B cell (primary cell): Measurements from ENCODE around the gene CKMT2. TPM values are rescaled to one million over a fixed set of nuclear protein-coding genes. Genes with fewer than 3 reads are reported as not detected.

Source experiments
- ATAC-seq: fragments of 200-7000 bp; cut with Tn5 transposase; one replicate; pipeline ENCODE4 v1.10.0; 2021; ENCODE audit warnings: low read depth, mild to moderate bottlenecking, moderate number of reproducible peaks, moderate library complexity
- CTCF ChIA-PET: fragments of 350-600 bp; sonication (Branson Sonifier 250); formaldehyde crosslinking; loops from one replicate; lab custom pipeline; 2021; ENCODE audit warnings: antibody characterized with exemption, inconsistent platforms; lab: Charles Lee
- POLR2A ChIA-PET: fragments of 350-600 bp; sonication (Branson Sonifier 250); formaldehyde crosslinking; loops from one replicate; lab custom pipeline; 2021; ENCODE audit warnings: antibody characterized with exemption; lab: Charles Lee
- DNase-seq: peaks from one replicate; pipeline ENCODE4 v3.0.0; 2013
- H2AFZ ChIP-seq: 2 replicates; pipeline ENCODE4 v1.6.1; 2012; ENCODE audit warnings: mild to moderate bottlenecking, low read depth, low read length; ENCODE audit not compliant: insufficient read depth, poor library complexity, severe bottlenecking
- H3K27ac ChIP-seq, 2 donors: 1 replicate in 1 of 2; 2 replicates in 1 of 2; pipeline ENCODE4 v1.5.1; 2012 to 2013; ENCODE audit warnings: low read length in 2 of 2, mild to moderate bottlenecking in 2 of 2, moderate library complexity in 1 of 2
- H3K27me3 ChIP-seq, 4 experiments: fragments of 200-600 bp in 1 of 4; sonication (generic) in 1 of 4; replicated peaks in 1 of 4; 1 replicate in 2 of 4; 2 replicates in 2 of 4; pipeline versions ENCODE4 v1.6.1 to v1.7.0; 2013 to 2016; ENCODE audit warnings: low read length in 3 of 4, mild to moderate bottlenecking in 2 of 4, mixed read lengths in 1 of 4, moderate library complexity in 1 of 4; ENCODE audit not compliant: insufficient read depth in 4 of 4, control insufficient read depth in 3 of 4; ENCODE audit errors: control extremely low read depth in 1 of 4
- H3K36me3 ChIP-seq, 2 experiments: replicated peaks in 1 of 2; 1 replicate in 1 of 2; 2 replicates in 1 of 2; pipeline versions ENCODE4 v1.6.1 to v1.7.1; 2013; ENCODE audit warnings: low read length in 1 of 2; ENCODE audit not compliant: insufficient read depth in 2 of 2, control insufficient read depth in 1 of 2; ENCODE audit errors: control extremely low read depth in 1 of 2, extremely low read depth in 1 of 2
- H3K4me1 ChIP-seq, 2 donors: fragments of 200-600 bp in 1 of 2; sonication (generic) in 1 of 2; 1 replicate in 1 of 2; 2 replicates in 1 of 2; pipeline versions ENCODE4 v1.5.1 to v1.6.1; 2013 to 2017; ENCODE audit warnings: low read length in 2 of 2; ENCODE audit not compliant: control insufficient read depth in 2 of 2, insufficient read depth in 2 of 2
- H3K4me2 ChIP-seq: replicated peaks from 2 replicates; pipeline ENCODE3; 2012; ENCODE audit warnings: mild to moderate bottlenecking, low read depth, low read length; ENCODE audit not compliant: poor library complexity, severe bottlenecking
- H3K4me3 ChIP-seq, 5 experiments: fragments of 200-600 bp in 1 of 5; sonication (generic) in 1 of 5; 1 replicate in 3 of 5; 2 replicates in 2 of 5; pipeline versions ENCODE4 v1.5.1 to v1.7.0; 2011 to 2016; ENCODE audit warnings: low read length in 4 of 5, mild to moderate bottlenecking in 4 of 5, low read depth in 2 of 5, control low read depth in 1 of 5, moderate library complexity in 1 of 5; ENCODE audit not compliant: insufficient read depth in 1 of 5; ENCODE audit errors: control extremely low read depth in 1 of 5, extremely low read depth in 1 of 5
- H3K79me2 ChIP-seq: fragments of 200-600 bp; sonication (generic); one replicate; pipeline ENCODE4 v1.6.0; 2016; ENCODE audit warnings: low read length; ENCODE audit not compliant: control insufficient read depth, insufficient read depth
- H3K9ac ChIP-seq: fragments of 200-600 bp; sonication (generic); 2 replicates; pipeline ENCODE4 v1.6.1; 2017; ENCODE audit warnings: mild to moderate bottlenecking, low read length, moderate library complexity
- H3K9me3 ChIP-seq, 3 donors: one replicate each; pipeline versions ENCODE4 v1.6.1 to v1.7.1; 2013; ENCODE audit warnings: low read length in 2 of 3; ENCODE audit not compliant: control insufficient read depth in 2 of 3, insufficient read depth in 1 of 3; ENCODE audit errors: control extremely low read depth in 1 of 3
- H4K20me1 ChIP-seq: 2 replicates; pipeline ENCODE4 v1.6.0; 2012; ENCODE audit warnings: mild to moderate bottlenecking, low read length; ENCODE audit not compliant: insufficient read depth, control insufficient read depth, poor library complexity, severe bottlenecking
- H3K27ac Mint-ChIP-seq: one replicate; pipeline ENCODE4 v1.8.0; 2021; ENCODE audit warnings: mixed read lengths
- H3K27me3 Mint-ChIP-seq: one replicate; pipeline ENCODE4 v1.8.0; 2021; ENCODE audit warnings: mixed read lengths
- H3K4me1 Mint-ChIP-seq: one replicate; pipeline ENCODE4 v1.8.0; 2021; ENCODE audit warnings: mixed read lengths
- H3K4me3 Mint-ChIP-seq: one replicate; pipeline ENCODE4 v1.8.0; 2021; ENCODE audit warnings: mixed read lengths
- H3K9me3 Mint-ChIP-seq: one replicate; pipeline ENCODE4 v1.8.0; 2022; ENCODE audit warnings: mixed read lengths; ENCODE audit not compliant: insufficient read depth
- EZH2 ChIP-seq: IDR thresholded peaks from 2 replicates; pipeline ENCODE4 v1.6.1; 2012; ENCODE audit warnings: borderline replicate concordance, low read depth, mild to moderate bottlenecking, moderate library complexity, low read length; ENCODE audit not compliant: insufficient read depth, poor library complexity, severe bottlenecking
- WGBS: methylation state at CpG from one replicate; pipeline ENCODE4 v1.1.5; 2013; ENCODE audit warnings: missing lambda C conversion rate; ENCODE audit not compliant: insufficient coverage; 5-methylcytosine and 5-hydroxymethylcytosine counted together
- intact Hi-C: fragments of 100-400 bp; cut with micrococcal nuclease; formaldehyde crosslinking; loops from one replicate; pipeline ENCODE4 v1.10.0; 2022
- polyA plus RNA-seq: library from polyadenylated mRNA; depleted of rRNA; stranded (reverse); fragments of >200 nt; gene quantifications from 2 replicates; pipeline ENCODE4 v1.2.3, GENCODE V29; 2012
- total RNA-seq, 2 donors: library from RNA; stranded (reverse); fragments of 120-200 nt in 1 of 2; gene quantifications; 1 replicate in 1 of 2; 2 replicates in 1 of 2; pipeline versions ENCODE4 v1.2.3 to v1.2.4, GENCODE V29; 2013 to 2022
- TF ChIP-seq, protein P1 (sequence below): fragments of 200-600 bp; IDR thresholded peaks from one replicate; pipeline ENCODE4 v1.8.0; 2022; ENCODE audit warnings: antibody characterized with exemption, mild to moderate bottlenecking

Gene CKMT2
- total and polyA plus RNA-seq, 2 donors (not counting 1 experiment from before 2014, with no cell fraction given), result not detected

DNA sequence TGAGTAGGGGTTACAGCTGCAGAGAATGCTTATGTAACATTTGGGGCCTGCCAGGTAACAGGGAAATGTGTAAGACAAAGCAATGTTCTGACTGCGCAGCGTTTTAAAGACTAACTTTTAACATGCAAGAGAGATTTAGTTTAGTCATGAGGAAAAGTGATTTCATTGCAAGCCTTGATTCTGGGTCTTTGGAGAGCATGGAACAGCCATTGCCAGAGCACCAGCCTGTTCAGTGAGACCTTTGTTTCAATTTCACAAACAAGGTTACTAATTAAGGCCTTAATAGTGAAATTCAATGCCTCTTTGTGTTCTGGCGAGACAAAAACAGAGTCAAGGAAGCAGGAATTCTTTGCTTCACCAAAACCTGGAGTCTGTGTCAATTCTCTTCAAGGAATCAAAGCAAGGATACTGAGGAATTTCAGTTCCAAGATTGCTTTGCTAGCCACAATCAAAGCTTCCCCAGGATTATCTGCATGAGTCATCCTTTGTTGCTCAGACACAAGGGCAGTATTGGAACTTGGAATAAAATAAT, 14.4 kb downstream of the CKMT2 start:
- H3K27me3 Mint-ChIP-seq, result no peaks in the 10 kb centered on the region
- H3K27ac Mint-ChIP-seq, result no peak overlapping the region

DNA sequence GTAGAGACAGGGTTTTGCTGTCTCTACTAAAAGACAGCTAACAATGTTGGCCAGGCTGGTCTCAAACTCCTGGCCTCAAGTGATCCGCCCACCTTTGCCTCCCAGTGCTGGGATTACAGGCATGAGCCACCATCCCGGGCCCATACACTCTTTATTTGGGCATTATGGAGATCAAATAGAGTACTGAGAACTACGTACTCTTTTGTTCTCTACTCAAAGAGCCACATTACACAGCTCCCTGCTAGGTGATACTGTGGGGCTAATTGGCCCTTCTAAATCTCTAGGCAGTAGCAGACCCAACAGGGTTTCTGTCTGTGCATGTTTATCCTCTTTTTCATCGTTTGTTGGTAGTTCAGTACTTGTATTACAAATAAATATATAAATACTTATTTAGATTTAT, 16.1 kb downstream of the CKMT2 start:
- ChIA-PET CTCF (no interaction called here), POLR2A (no interaction called here)
- intact Hi-C loops, result no loop called here
- Histone ChIP-seq H3K4me1 (no peaks in the 10 kb centered on the region), H4K20me1 (no peaks in the 10 kb centered on the region), H3K27me3 (no peaks in the 10 kb centered on the region), H3K4me3 (no peak overlapping the region), H3K36me3 (peaks cover 0 to 2% of the 10 kb centered on the region in 2 experiments), H3K9ac (no peak overlapping the region), H2AFZ (no peak overlapping the region), H3K4me2 (no peak overlapping the region), H3K27ac (no peak overlapping the region), H3K79me2 (no peaks in the 10 kb centered on the region), H3K9me3 (peaks cover 0 to 4% (median 0%) of the 10 kb centered on the region in 3 donors)
- no peak for TF ChIP-seq EZH2
- TF ChIP-seq, protein P1, sequence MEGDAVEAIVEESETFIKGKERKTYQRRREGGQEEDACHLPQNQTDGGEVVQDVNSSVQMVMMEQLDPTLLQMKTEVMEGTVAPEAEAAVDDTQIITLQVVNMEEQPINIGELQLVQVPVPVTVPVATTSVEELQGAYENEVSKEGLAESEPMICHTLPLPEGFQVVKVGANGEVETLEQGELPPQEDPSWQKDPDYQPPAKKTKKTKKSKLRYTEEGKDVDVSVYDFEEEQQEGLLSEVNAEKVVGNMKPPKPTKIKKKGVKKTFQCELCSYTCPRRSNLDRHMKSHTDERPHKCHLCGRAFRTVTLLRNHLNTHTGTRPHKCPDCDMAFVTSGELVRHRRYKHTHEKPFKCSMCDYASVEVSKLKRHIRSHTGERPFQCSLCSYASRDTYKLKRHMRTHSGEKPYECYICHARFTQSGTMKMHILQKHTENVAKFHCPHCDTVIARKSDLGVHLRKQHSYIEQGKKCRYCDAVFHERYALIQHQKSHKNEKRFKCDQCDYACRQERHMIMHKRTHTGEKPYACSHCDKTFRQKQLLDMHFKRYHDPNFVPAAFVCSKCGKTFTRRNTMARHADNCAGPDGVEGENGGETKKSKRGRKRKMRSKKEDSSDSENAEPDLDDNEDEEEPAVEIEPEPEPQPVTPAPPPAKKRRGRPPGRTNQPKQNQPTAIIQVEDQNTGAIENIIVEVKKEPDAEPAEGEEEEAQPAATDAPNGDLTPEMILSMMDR, result no peak
- no peak for ATAC-seq
- H3K27me3 Mint-ChIP-seq, result no peaks in the 10 kb centered on the region
- no peak overlapping the region for H3K27ac Mint-ChIP-seq
- no peak for DNase-seq
- H3K9me3 Mint-ChIP-seq, result no peaks in the 10 kb centered on the region
- H3K4me1 Mint-ChIP-seq, result no peaks in the 10 kb centered on the region
- H3K4me3 Mint-ChIP-seq, result no peak overlapping the region
- WGBS, result 92% methylated on average over 2 of the region's 4 CpGs

More for the DNA sequence above, 14.4 kb downstream of the CKMT2 start:
- Histone ChIP-seq H3K36me3 (no peaks in the 10 kb centered on the region), H2AFZ (no peak overlapping the region), H3K9ac (no peak overlapping the region), H3K27me3 (no peaks in the 10 kb centered on the region), H3K4me3 (no peak overlapping the region), H3K4me2 (no peak overlapping the region), H3K9me3 (peaks cover 0 to 4% (median 0%) of the 10 kb centered on the region in 3 donors), H3K4me1 (no peaks in the 10 kb centered on the region), H3K79me2 (no peaks in the 10 kb centered on the region), H3K27ac (no peak overlapping the region), H4K20me1 (no peaks in the 10 kb centered on the region)
- DNase-seq, result no peak
- TF ChIP-seq, protein P1, result no peak
- TF ChIP-seq EZH2, result no peak
- ChIA-PET CTCF (no interaction called here), POLR2A (no interaction called here)
- no peaks in the 10 kb centered on the region for H3K4me1 Mint-ChIP-seq
- H3K4me3 Mint-ChIP-seq, result no peak overlapping the region
- intact Hi-C loops, result no loop called here
- 86% methylated on average over 1 of the region's 3 CpGs for WGBS
- no peaks in the 10 kb centered on the region for H3K9me3 Mint-ChIP-seq
- no peak for ATAC-seq
